HT1080 (cell line): Measurements from ENCODE around the gene SLC66A3. TPM values are rescaled to one million over a fixed set of nuclear protein-coding genes. Genes with fewer than 3 reads are reported as not detected.

Experiments used
- DNase-seq: peaks from one replicate; pipeline ENCODE4 v3.0.0-alpha.2; 2015; ENCODE audit warnings: low read depth
- total RNA-seq: library from RNA; depleted of rRNA; stranded (reverse); fragments of >200 nt; shearing (Covaris generic); gene quantifications from 2 replicates; pipeline ENCODE4 v1.2.3, GENCODE V29; 2014

SLC66A3 gene
- total RNA-seq, 1 experiment from 2014 or later = 10.8 TPM

DNA sequence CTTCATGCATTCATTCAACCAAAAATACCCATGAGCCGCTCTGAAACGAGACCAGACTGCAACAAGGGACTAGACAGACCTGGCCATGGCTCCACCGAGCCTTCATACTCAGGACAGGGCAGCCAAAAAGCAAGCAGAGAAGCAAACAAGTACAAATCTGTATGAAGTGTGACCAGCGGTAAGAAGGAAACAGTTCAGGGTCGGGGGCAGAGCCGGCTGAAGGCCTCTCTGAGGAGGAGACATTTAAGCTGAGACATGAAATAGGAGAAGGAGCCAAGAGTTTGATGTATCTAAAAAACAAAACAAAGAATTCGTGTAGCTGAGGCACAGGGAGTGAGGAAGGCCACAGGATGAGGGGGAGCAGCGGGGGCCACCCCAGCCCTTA, 21.3 kb upstream of the SLC66A3 start:
- no peak for DNase-seq

DNA sequence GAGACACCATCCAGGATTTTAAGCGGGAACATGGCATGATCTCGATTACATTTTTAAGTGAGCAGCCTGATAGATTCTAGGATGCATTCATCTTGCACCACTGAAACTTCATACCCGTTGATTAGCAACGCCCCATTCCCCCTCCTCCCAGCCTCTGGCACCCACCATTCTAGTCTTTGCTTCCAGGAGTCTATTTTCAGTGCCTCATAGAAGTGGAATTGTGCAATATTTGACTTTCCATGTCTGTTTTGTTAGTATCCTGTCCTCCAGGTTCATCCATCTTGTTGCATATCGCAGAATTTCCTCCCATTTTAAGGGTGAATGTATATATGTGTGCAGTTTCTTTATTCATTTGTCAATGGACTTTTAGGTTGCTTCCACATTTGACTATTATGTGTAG, 20.9 kb upstream of the SLC66A3 start:
- no peak for DNase-seq

DNA sequence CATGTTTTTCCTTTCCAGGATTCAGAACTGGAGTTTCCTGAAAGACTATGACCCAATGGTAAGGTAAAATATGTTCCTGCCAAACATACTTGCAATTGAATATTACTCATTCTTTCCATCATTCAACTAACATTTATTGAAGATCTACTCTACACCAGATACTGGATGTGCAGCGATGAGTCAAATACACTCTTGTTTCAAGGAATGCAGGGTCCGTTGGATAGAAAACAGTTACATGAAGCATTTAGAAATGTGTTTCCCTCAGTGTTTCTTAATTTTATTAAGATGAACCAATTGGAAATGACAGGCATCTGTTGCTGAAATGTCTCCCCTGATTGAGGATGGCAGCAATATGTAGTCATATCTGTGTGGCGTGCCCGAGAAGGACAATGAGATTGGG, 14.8 kb upstream of the SLC66A3 start:
- peak; percentile 24 for DNase-seq

DNA sequence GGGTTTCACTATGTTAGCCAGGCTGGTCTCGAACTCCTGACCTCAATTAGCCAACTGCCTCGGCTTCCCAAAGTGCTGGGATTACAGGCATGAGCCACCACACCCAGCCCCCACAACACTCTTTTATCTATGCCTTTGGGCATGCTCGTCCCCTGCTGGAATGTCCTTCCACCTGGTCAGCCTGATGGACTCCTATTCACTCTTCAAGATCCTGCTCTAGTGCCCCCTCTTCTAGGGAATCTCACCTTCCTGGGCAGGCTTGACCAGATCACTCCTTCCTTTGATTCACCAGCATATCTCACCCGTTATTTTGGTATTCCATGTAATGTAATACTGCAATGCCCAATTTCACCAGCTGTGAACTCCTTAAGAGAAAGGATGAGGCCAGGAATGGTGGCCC, 13.9 kb upstream of the SLC66A3 start:
- DNase-seq = no peak

- no peak for DNase-seq
Measured at GRCh38 chr2:11142330-11142729, 12.9 kb upstream of the SLC66A3 start.

GRCh38 chr2:11142987-11143386, 12.3 kb upstream of the SLC66A3 start:
- no peak for DNase-seq

GRCh38 chr2:11144077-11144737, 11.1 kb upstream of the SLC66A3 start:
- DNase-seq = no peak

- no peak for DNase-seq
Measured at GRCh38 chr2:11144738-11145079, 10.6 kb upstream of the SLC66A3 start.

DNA sequence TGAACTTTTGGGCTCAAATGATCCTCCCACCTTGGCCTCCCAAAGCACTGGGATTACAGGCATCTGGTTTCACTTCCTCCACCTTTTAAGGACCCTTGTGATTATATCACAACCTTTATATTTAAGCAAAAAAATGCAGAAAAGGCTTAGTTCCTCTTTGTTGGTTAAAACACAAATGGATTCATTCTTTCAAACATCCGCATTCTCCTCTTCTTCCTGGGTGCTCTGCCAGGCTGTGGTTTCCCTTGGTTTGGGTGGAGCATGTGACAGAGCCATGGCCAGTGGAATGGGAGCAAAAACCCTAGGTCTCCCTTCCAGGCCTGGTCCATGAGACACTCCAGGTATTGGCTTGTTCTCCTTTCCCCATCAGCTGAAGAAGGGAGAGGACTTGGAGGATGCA, 9.9 kb upstream of the SLC66A3 start:
- DNase-seq = no peak

DNA sequence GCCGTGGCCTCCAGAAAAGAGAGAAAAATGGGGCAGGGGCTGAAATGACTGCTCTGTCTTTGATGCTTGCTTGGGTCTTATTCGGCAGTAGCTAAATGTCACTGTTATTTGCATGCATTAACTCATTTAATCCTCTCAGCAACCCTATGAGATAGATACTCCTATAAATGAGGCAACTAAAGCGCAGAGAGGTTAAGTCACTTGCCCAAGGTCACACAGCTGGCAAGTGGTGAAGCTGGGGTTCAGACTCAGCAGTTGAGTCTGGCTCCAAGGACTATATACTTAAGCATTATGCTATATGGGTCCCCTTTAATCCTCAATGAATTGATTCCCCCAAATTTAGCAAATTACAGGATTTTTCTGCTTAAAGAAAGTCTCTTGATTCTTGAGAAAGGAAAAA, 9.2 kb upstream of the SLC66A3 start:
- DNase-seq = no peak

GRCh38 chr2:11147263-11147662, 8.0 kb upstream of the SLC66A3 start:
- no peak for DNase-seq

DNA sequence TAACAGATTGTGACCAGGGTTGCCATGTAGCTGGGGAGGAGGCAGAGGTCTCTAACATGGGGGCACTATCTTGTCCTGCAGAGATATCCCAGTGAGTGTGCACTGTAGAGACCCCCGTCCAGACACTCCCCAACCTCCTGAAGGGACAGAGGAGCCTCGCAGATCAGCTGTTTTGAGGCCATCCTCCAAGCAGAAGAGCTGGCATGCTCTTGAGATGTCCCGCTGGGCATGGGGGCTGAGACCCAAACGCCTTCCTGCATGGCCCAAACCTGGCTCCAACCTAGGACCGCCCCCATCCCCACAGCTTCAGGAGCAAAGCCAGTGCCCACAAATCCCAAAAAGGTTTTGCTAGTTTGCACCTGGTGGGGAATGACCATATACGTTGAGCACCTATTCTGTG, 2.7 kb upstream of the SLC66A3 start:
- DNase-seq = no peak

DNA sequence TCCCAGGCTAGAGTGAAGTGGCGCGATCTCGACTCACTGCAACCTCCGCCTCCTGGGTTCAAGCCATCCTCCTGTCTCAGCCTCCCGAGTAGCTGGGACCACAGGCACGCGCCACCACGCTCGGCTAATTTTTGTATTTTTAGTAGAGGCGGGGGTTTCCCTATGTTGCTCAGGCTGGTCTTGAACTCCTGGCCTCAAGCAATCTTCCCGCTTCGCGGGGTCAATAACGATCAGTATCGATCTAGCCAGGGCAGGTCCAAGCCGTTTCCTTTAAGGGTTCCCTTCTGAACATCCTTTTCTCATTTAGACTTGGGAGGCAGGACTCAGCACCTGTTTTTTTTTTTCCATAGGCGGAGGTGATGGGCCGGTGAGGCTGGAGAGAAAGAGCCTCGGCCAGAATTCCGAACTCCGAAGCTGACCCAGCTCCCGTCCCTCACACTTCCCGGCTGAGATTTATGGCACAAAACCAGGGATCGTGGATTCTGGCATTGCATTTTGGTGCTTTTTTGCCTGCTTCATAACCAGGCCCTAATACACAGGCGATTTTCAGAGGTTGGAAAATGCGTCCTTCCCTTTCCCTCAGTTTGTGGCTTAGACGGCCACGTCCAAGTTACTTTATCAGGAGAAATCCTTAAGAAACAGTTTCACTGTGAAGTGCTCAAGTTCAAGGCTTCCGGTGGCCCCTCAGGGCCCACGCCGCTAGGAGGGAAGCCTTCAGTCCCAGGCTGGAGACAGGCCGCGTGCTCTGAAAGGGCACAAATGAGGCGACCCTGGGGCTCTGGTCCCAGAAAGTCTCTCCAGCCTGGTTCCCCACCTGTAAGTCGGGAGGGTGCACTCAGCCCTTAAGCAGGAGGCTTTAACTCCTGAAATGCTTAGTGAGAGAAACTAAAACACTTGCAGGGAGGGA, 998 bp upstream of the SLC66A3 start:
- no peak for DNase-seq

DNA sequence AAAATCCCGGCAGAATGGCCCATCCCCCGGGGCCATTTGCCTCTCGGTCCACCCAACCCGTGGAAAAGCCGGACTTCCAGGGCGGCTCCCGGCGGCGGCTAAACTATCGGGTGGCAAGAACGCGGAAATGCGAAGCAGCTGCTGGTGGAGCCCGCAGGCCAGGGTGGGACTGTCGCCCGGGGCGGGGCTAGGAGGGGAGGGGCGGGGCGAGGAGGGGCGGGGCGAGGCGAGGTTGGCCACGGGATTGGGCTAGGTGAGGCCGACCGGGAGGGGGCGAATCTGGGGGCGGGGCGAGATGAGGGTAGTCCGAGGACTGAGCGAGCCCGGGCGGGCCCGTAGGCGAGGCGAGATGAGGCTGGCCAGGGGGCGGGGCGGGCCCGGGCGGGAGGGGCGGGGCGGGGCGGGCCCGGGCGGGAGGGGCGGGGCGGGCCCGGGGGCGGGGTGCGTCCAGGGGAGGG, 315 bp upstream of the SLC66A3 start:
- peak; percentile 81 for DNase-seq

DNA sequence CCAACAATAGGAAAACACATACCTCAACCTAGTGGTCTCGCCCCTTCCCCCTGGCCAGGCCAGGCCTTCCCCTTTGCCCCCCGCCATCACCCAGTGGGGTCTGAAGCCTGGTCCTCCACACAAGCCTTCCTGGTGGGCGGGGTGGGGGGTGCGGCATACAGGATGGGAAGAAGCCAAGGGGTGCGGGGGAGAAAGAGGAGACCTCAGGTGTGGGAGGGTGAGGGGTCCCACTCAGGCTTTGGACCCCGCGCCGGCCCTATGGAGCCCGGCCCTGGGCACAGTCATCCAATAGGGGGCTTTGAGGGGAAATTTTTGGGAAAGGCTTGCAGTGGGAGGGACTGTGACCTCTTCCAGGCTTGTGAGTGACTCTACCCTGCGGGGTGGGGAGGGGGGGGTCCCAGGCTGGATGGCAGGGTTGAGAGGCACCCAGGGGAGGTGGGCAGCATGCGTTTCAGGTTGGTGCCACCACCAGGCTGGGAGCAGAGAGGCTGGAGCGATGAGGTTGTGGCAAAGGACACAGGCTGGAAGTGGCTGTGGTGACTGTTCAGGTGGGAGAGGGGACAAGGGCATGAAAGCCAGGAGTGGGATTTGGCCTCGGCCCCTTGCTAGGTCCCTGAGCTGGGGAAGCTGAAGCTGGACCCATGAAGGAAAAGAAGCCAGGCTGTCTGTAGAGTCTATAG, 1.3 kb downstream of the SLC66A3 start:
- DNase-seq = no peak

- no peak for DNase-seq
Measured at GRCh38 chr2:11157296-11157695, 2.0 kb downstream of the SLC66A3 start.

DNA sequence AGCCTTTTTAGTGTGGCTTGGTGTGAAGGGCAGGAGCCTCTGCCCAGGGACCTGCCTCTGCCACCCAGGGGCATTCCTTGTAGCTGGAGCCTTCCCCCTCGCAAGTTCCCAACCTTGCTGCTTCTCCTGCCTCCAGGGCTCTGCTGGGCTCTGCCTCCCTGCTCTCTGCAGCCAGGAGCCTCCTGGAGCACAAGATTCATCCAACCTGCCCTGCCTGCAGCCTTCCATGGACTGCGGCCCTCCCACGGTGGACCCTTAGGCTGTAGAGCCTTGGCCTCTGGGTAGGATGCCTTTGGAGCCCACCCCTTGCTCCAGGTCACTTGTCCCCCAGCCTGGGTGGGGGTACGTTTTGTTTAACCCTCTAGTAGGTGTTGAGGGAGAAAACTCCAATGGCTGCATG, 2.5 kb downstream of the SLC66A3 start:
- no peak for DNase-seq

GRCh38 chr2:11158916-11159573, 3.8 kb downstream of the SLC66A3 start:
- no peak for DNase-seq

DNA sequence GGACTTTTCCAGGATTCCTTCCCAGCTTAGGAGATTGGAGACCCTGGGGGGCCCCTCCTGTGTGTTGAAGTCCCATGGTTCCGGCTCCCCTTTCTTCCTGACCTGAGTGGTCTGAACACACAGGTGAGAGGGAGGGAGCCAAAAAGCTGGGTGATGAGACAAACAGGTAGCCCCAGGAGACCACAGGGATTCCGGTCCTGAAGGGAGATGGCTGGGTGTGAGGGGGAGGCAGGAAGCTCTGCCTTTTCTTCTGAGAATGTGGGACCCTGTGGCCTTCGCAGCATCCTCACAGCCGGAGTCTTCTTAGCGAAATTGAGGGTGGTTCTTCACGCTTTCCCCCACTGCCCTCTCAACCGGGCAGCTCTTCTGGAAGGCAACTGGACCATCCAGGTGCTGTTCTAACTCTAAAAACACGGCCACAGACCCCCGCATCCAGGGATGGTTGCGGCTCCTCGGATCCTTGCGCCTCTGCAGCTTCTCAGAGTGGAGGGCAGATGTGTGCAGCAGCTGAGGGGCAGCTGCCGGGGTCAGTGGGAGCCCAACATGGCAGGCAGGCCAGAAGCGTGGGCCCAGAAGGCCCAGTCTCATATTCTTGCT, 4.4 kb downstream of the SLC66A3 start:
- DNase-seq = no peak

DNA sequence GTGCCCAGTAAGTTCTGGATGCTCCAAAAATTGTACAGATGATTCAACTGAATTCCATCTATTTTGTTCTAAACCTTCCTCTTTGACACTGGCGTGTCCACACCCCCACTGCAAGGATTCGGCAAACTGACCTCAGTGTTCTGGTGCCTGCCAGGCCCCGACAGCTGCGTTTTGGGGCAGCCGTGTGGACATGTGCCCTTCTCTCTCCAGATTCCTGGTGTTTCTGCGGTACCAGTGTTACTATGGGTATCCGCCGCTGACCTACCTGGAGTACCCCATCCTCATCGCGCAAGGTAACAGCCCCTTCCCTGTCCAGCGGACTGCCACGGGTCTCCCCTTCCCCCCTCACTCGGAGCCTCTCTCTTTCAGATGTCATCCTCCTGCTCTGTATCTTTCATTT, 5.0 kb downstream of the SLC66A3 start:
- no peak for DNase-seq

GRCh38 chr2:11160731-11161455, 5.6 kb downstream of the SLC66A3 start:
- no peak for DNase-seq
